Measurements from ENCODE around the gene CLASP1. TPM values are rescaled to one million over a fixed set of nuclear protein-coding genes. Genes with fewer than 3 reads are reported as not detected.

CLASP1 gene
- total RNA-seq, 1 donor from 2014 or later, result 163 TPM

DNA sequence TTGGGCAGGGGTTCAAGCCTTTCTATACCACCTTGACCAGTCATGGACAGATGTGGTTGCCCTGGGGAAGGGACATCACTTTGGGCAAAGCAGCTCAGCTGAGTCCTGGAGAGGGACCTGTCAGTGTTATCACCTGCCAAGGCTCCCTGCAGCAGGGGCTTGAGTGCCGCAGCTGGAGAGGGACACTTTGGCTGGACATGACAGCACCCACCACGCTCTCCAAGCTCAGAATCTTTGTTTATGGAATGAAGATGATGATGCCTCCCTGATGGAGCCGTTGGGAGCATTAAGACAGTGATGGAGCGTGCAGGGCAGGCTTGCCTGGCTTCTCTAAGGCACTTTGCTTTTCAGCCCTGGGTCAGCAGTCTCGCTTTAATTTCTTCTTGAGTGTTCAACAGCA lies 360.0 kb downstream of the CLASP1 start:
- H3K4me1 Mint-ChIP-seq (ENCODE audit: low read depth, unreplicated experiment), result peaks cover 10% of the 10 kb centered on the region
- peaks cover 2% of the 10 kb centered on the region for H3K27me3 Mint-ChIP-seq (ENCODE audit: unreplicated experiment)

DNA sequence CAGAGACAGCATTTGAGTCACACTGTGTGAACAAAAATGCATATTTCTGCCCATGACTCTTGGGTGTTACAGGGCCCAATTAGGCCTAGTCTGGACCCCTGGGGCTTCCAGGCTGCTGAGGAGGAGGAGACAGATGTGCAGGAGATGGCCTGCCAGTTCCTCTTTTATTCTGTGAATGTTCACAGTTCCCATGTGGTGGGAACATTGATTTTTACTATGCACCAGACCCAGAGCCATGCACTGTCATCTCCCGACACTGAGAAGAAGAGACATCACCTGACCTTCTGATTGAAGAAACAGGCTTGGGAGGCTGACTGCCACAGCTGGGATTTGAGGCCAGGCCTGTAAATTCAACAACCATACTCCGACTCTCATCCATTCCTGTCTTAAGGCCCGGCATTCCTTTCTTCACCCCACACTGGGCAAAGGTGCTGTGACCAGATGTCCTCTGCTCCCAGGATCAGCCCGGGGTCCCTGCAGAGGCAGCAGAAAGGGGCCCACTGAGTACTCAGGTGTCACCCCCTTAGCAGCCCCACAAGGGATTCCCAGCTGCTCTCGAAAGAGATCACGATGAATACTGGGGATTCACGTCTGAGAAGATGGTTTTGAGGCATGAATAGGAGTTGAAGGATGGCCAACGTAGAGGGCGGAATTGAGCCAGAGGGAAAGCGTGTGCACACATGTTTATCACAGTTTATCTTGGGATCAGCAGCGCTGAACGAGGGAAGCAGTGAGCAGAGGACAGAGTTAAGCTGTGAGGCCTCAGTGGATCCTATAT lies 360.6 kb downstream of the CLASP1 start:
- peaks cover 1% of the 10 kb centered on the region for H3K9me3 Mint-ChIP-seq (ENCODE audit: unreplicated experiment)
- no peak overlapping the region for H3K4me3 Mint-ChIP-seq (ENCODE audit: unreplicated experiment)
- DNase-seq, result no peak
- H3K4me1 Mint-ChIP-seq (ENCODE audit: low read depth, unreplicated experiment), result peaks cover 12% of the 10 kb centered on the region
- TF ChIP-seq, protein P1, sequence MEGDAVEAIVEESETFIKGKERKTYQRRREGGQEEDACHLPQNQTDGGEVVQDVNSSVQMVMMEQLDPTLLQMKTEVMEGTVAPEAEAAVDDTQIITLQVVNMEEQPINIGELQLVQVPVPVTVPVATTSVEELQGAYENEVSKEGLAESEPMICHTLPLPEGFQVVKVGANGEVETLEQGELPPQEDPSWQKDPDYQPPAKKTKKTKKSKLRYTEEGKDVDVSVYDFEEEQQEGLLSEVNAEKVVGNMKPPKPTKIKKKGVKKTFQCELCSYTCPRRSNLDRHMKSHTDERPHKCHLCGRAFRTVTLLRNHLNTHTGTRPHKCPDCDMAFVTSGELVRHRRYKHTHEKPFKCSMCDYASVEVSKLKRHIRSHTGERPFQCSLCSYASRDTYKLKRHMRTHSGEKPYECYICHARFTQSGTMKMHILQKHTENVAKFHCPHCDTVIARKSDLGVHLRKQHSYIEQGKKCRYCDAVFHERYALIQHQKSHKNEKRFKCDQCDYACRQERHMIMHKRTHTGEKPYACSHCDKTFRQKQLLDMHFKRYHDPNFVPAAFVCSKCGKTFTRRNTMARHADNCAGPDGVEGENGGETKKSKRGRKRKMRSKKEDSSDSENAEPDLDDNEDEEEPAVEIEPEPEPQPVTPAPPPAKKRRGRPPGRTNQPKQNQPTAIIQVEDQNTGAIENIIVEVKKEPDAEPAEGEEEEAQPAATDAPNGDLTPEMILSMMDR (IDR thresholded peaks at IDR 0.05; ENCODE audit: partially characterized antibody, unreplicated experiment), result no peak
- H3K27me3 Mint-ChIP-seq (ENCODE audit: unreplicated experiment), result peaks cover 8% of the 10 kb centered on the region
- H3K27ac Mint-ChIP-seq (ENCODE audit: unreplicated experiment), result no peak overlapping the region
- H3K36me3 Mint-ChIP-seq (ENCODE audit: unreplicated experiment), result no peaks in the 10 kb centered on the region

More for the DNA sequence above, 360.0 kb downstream of the CLASP1 start:
- no peak overlapping the region for H3K4me3 Mint-ChIP-seq (ENCODE audit: unreplicated experiment)
- no peak for DNase-seq
- H3K36me3 Mint-ChIP-seq (ENCODE audit: unreplicated experiment), result no peaks in the 10 kb centered on the region
- no peak overlapping the region for H3K27ac Mint-ChIP-seq (ENCODE audit: unreplicated experiment)
- no peaks in the 10 kb centered on the region for H3K9me3 Mint-ChIP-seq (ENCODE audit: unreplicated experiment)
- TF ChIP-seq, protein P1 (IDR thresholded peaks at IDR 0.05; ENCODE audit: partially characterized antibody, unreplicated experiment), result no peak

DNA sequence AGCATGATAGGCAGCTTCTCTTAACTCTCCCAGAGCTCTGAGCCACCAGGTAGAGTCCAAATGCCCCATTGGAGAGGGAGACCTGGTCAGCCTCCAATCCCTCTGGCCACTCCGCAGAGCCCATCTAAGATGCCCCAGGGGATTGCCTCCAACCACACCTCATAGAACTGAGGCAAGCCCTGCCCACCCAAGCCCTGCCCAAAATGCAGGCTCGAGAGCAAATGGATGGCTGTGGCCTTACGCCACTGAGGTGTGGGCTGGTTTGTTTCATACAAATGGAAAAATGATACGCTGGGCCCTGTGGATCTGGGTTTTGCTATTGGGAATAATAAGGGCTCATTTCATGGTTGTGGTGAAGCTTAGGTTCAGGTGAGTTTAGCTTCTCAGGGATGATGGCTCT lies 361.3 kb downstream of the CLASP1 start:
- DNase-seq, result no peak
- Mint-ChIP-seq H3K27me3 (ENCODE audit: unreplicated experiment) (peaks cover 8% of the 10 kb centered on the region), H3K27ac (ENCODE audit: unreplicated experiment) (no peak overlapping the region), H3K4me3 (ENCODE audit: unreplicated experiment) (no peak overlapping the region), H3K36me3 (ENCODE audit: unreplicated experiment) (no peaks in the 10 kb centered on the region), H3K4me1 (ENCODE audit: low read depth, unreplicated experiment) (peaks cover 12% of the 10 kb centered on the region), H3K9me3 (ENCODE audit: unreplicated experiment) (peaks cover 1% of the 10 kb centered on the region)
- TF ChIP-seq, protein P1 (IDR thresholded peaks at IDR 0.05; ENCODE audit: partially characterized antibody, unreplicated experiment), result no peak

Other genes with a start within 250 kb of the CLASP1 start
- gene RNU4ATAC, start 118.6 kb downstream of the CLASP1 start, total RNA-seq (ENCODE audit: unreplicated experiment), result not detected
- gene NIFK, start 87.4 kb upstream of the CLASP1 start, total RNA-seq (ENCODE audit: unreplicated experiment), result 38.5 TPM
- gene TSN, start 106.2 kb upstream of the CLASP1 start, total RNA-seq (ENCODE audit: unreplicated experiment), result 47.8 TPM

Data from glutamatergic neuron (in vitro differentiated cells).